K562 (cell line): ENCODE data around the gene RASAL1. TPM values are rescaled to one million over a fixed set of nuclear protein-coding genes. Genes with fewer than 3 reads are reported as not detected.

ENCODE experiments used
- ATF3 ChIP-seq, 2 experiments: fragments of 450-650 bp in 1 of 2; sonication (generic) in 1 of 2; formaldehyde crosslinking in 1 of 2; IDR thresholded peaks in 1 of 2; conservative IDR thresholded peaks in 1 of 2; 2 replicates each; pipeline versions ENCODE4 v1.6.1 to v1.8.1; 2016 to 2023; ENCODE audit warnings: mild to moderate bottlenecking in 2 of 2, moderate library complexity in 2 of 2, inconsistent platforms in 1 of 2, missing genetic modification reagents in 1 of 2
- BHLHE40 ChIP-seq: IDR thresholded peaks from 2 replicates; pipeline ENCODE4 v1.6.1; 2011; ENCODE audit warnings: low read length, improper control_type of control experiment
- CBX3 ChIP-seq, 2 experiments: IDR thresholded peaks; 1 replicate in 1 of 2; 2 replicates in 1 of 2; pipeline ENCODE4 v1.6.1; 2012; ENCODE audit warnings: inconsistent platforms in 2 of 2, low read length in 2 of 2, borderline replicate concordance in 1 of 2, control low read depth in 1 of 2
- CLOCK ChIP-seq: fragments of 250-450 bp; sonication (Bioruptor Pico); IDR thresholded peaks from 2 replicates; pipeline ENCODE4 v1.4.0; 2020; ENCODE audit warnings: mild to moderate bottlenecking, moderate library complexity, borderline replicate concordance
- DMBX1 ChIP-seq: fragments of 250-450 bp; sonication (Bioruptor Pico); IDR thresholded peaks from 2 replicates; pipeline ENCODE4 v1.8.0; 2022; ENCODE audit warnings: inconsistent platforms, mild to moderate bottlenecking, moderate library complexity, borderline replicate concordance
- EZH2 ChIP-seq: IDR thresholded peaks from 2 replicates; pipeline ENCODE4 v1.6.1; 2012; ENCODE audit warnings: low read depth, mild to moderate bottlenecking, inconsistent platforms, low read length, borderline replicate concordance
- FOS ChIP-seq: IDR thresholded peaks from 3 replicates; pipeline ENCODE4 v1.6.1; 2011; ENCODE audit not compliant: insufficient read length; ENCODE audit errors: extremely low read depth
- HCFC1 ChIP-seq: IDR thresholded peaks from 2 replicates; pipeline ENCODE4 v1.6.1; 2012; ENCODE audit warnings: low read depth, low read length, improper control_type of control experiment
- HLTF ChIP-seq: fragments of 450-650 bp; IDR thresholded peaks from 2 replicates; pipeline ENCODE4 v1.6.1; 2016
- IRF9 ChIP-seq: fragments of 450-650 bp; IDR thresholded peaks from 2 replicates; pipeline ENCODE4 v1.6.1; 2016; ENCODE audit warnings: missing biosample characterization, missing genetic modification characterization
- NELFE ChIP-seq: IDR thresholded peaks from 2 replicates; pipeline ENCODE4 v1.6.1; 2011; ENCODE audit warnings: mild to moderate bottlenecking; ENCODE audit not compliant: insufficient read depth, insufficient read length
- NFYB ChIP-seq: IDR thresholded peaks from 2 replicates; pipeline ENCODE4 v1.6.1; 2011; ENCODE audit warnings: mild to moderate bottlenecking, moderate library complexity; ENCODE audit not compliant: insufficient read length; ENCODE audit errors: extremely low read depth
- NONO ChIP-seq, 2 experiments: fragments of 200-400 bp in 1 of 2; fragments of 450-650 bp in 1 of 2; formaldehyde crosslinking in 1 of 2; IDR thresholded peaks; 2 replicates each; pipeline ENCODE4 v1.6.1; 2017; ENCODE audit warnings: low read depth in 2 of 2, mild to moderate bottlenecking in 2 of 2, moderate library complexity in 2 of 2, low read length in 1 of 2
- POLR2G ChIP-seq: fragments of 200-400 bp; formaldehyde crosslinking; IDR thresholded peaks from 2 replicates; pipeline ENCODE4 v1.6.1; 2017; ENCODE audit warnings: low read depth, mild to moderate bottlenecking, antibody characterized with exemption, low read length, moderate library complexity
- RBM22 ChIP-seq: fragments of 200-400 bp; formaldehyde crosslinking; IDR thresholded peaks from 2 replicates; pipeline ENCODE4 v1.6.1; 2018; ENCODE audit warnings: low read length, low read depth; ENCODE audit not compliant: poor library complexity, severe bottlenecking
- SMAD1 ChIP-seq: fragments of 150-350 bp; IDR thresholded peaks from 2 replicates; pipeline ENCODE4 v1.6.1; 2014; ENCODE audit warnings: low read length, low read depth; ENCODE audit not compliant: partially characterized antibody
- SP2 ChIP-seq: IDR thresholded peaks from 2 replicates; pipeline ENCODE4 v1.6.1; 2011; ENCODE audit warnings: mild to moderate bottlenecking, low read depth, low read length, moderate library complexity; ENCODE audit not compliant: poor library complexity, severe bottlenecking; ENCODE audit errors: extremely low read depth
- ZNF23 ChIP-seq: fragments of 250-450 bp; sonication (Bioruptor Pico); IDR thresholded peaks from 2 replicates; pipeline ENCODE4 v1.4.0; 2020; ENCODE audit warnings: mild to moderate bottlenecking
- polyA plus RNA-seq, 8 experiments: library from polyadenylated mRNA; depleted of rRNA in 4 of 8; stranded (reverse) in 5 of 8; unstranded in 3 of 8; fragments of >200 nt; fragmentation: Nextera tagmentation in 2 of 8; fragmentation: Illumina TruSeq in 1 of 8; extraction: Ambion mirVana in 2 of 8; extraction: Trizol in 1 of 8; gene quantifications; 2 replicates each; pipeline versions ENCODE4 v1.2.1 to v1.2.3, GENCODE V29; 2011 to 2014; ENCODE audit warnings: inconsistent platforms in 1 of 8, missing spikeins in 1 of 8
- total RNA-seq, 7 experiments: library from RNA; depleted of rRNA in 6 of 7; stranded (reverse); fragments of >200 nt in 6 of 7; fragmentation: Illumina TruSeq in 2 of 7; extraction: Trizol in 2 of 7; gene quantifications; 2 replicates each; pipeline versions ENCODE4 v1.2.1 to v1.2.3, GENCODE V29; 2011 to 2021; ENCODE audit warnings: low replicate concordance in 1 of 7
- TF ChIP-seq, protein P1 (sequence below), 2 experiments: IDR thresholded peaks; 2 replicates each; pipeline ENCODE4 v1.6.1; 2011; ENCODE audit warnings: borderline replicate concordance in 1 of 2, control low read depth in 1 of 2, low read depth in 1 of 2, low read length in 1 of 2, mild to moderate bottlenecking in 1 of 2, mixed read lengths in 1 of 2, moderate library complexity in 1 of 2; ENCODE audit not compliant: insufficient read depth in 1 of 2, insufficient read length in 1 of 2, poor library complexity in 1 of 2, severe bottlenecking in 1 of 2; ENCODE audit errors: extremely low read depth in 1 of 2
- TF ChIP-seq, protein P2 (sequence below): fragments of 450-650 bp; IDR thresholded peaks from 2 replicates; pipeline ENCODE4 v1.6.1; 2014; ENCODE audit warnings: low read depth, mild to moderate bottlenecking, moderate library complexity, borderline replicate concordance

The RASAL1 gene
- total and polyA plus RNA-seq, 9 of the 15 experiments (the other 6 are each of a cell fraction or from before 2014, with no cell fraction given) = 0.06 to 0.16 (median 0.14) TPM; not detected in 6

- TF ChIP-seq NONO (IDR thresholded peaks at IDR 0.05; ENCODE audit: low read depth in 2 of 2, low read length in 1 of 2) (peak in 1 of 2 experiments; percentile 9; a peak in 1 of 4 replicates), NELFE (no peak), EZH2 (no peak), IRF9 (tag) (no peak), HLTF (no peak), HCFC1 (0 out of 2 replicates have a peak, but pooled peaks have one; percentile 7), POLR2G (no peak), ATF3 (IDR thresholded peaks at IDR 0.05) (no peak), ATF3 (CRISPR knock-in tag; conservative IDR thresholded peaks at IDR 0.05) (no peak), CLOCK (CRISPR knock-in tag) (no peak), FOS (peak; percentile 79), ZNF23 (CRISPR knock-in tag) (no peak), SP2 (peak; percentile 70), SMAD1 (peak; percentile 24), BHLHE40 (peak; percentile 41; the same call in 1 of the 2 replicates), NFYB (peak; percentile 96), RBM22 (no peak), CBX3 (IDR thresholded peaks at IDR 0.05; ENCODE audit: borderline replicate concordance in 1 of 2, low read length in 2 of 2) (0 out of 3 replicates have a peak, but pooled peaks of 1 of the 2 experiments have one; percentile 6), DMBX1 (0 out of 2 replicates have a peak, but pooled peaks have one; percentile 9)
- TF ChIP-seq, protein P1, sequence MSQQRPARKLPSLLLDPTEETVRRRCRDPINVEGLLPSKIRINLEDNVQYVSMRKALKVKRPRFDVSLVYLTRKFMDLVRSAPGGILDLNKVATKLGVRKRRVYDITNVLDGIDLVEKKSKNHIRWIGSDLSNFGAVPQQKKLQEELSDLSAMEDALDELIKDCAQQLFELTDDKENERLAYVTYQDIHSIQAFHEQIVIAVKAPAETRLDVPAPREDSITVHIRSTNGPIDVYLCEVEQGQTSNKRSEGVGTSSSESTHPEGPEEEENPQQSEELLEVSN (IDR thresholded peaks at IDR 0.05; ENCODE audit: borderline replicate concordance in 1 of 2, extremely low read depth in 1 of 2, insufficient read depth in 1 of 2, insufficient read length in 1 of 2, low read depth in 1 of 2, low read length in 1 of 2, poor library complexity in 1 of 2, severe bottlenecking in 1 of 2) = peak in 1 of 2 experiments; percentile 42
- TF ChIP-seq, protein P2, sequence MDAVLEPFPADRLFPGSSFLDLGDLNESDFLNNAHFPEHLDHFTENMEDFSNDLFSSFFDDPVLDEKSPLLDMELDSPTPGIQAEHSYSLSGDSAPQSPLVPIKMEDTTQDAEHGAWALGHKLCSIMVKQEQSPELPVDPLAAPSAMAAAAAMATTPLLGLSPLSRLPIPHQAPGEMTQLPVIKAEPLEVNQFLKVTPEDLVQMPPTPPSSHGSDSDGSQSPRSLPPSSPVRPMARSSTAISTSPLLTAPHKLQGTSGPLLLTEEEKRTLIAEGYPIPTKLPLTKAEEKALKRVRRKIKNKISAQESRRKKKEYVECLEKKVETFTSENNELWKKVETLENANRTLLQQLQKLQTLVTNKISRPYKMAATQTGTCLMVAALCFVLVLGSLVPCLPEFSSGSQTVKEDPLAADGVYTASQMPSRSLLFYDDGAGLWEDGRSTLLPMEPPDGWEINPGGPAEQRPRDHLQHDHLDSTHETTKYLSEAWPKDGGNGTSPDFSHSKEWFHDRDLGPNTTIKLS = peak; percentile 26; the same call in 1 of the 2 replicates
Measured at GRCh38 chr12:113184900-113185179, 49.3 kb upstream of the RASAL1 start (continued).
